ENCODE measurements around the gene ROR1.

ROR1 gene

GRCh38 chr1:64117492-64117891, 343.7 kb downstream of the ROR1 start:
- no peak for DNase-seq

GRCh38 chr1:64121766-64122385, 348.1 kb downstream of the ROR1 start:
- no peak for DNase-seq

- no peak for DNase-seq
Measured at GRCh38 chr1:64122588-64122987, 348.8 kb downstream of the ROR1 start.

GRCh38 chr1:64124704-64125440, 351.1 kb downstream of the ROR1 start:
- DNase-seq = no peak

GRCh38 chr1:64126581-64126980, 352.8 kb downstream of the ROR1 start:
- DNase-seq = no peak

GRCh38 chr1:64127297-64127696, 353.5 kb downstream of the ROR1 start:
- no peak for DNase-seq

- no peak for DNase-seq
Measured at GRCh38 chr1:64129701-64130100, 355.9 kb downstream of the ROR1 start.

- DNase-seq = no peak
Measured at GRCh38 chr1:64131155-64131554, 357.3 kb downstream of the ROR1 start.

GRCh38 chr1:64133036-64133435, 359.2 kb downstream of the ROR1 start:
- no peak for DNase-seq

- DNase-seq = no peak
Measured at GRCh38 chr1:64135462-64136223, 361.8 kb downstream of the ROR1 start.

GRCh38 chr1:64136296-64136695, 362.5 kb downstream of the ROR1 start:
- no peak for DNase-seq

GRCh38 chr1:64136752-64137411, 363.1 kb downstream of the ROR1 start:
- DNase-seq = no peak

- DNase-seq = no peak
Measured at GRCh38 chr1:64137412-64137803, 363.6 kb downstream of the ROR1 start.

- no peak for DNase-seq
Measured at GRCh38 chr1:64139877-64140276, 366.1 kb downstream of the ROR1 start.

GRCh38 chr1:64140596-64140995, 366.8 kb downstream of the ROR1 start:
- no peak for DNase-seq

- no peak for DNase-seq
Measured at GRCh38 chr1:64147045-64147724, 373.4 kb downstream of the ROR1 start.

- DNase-seq = no peak
Measured at GRCh38 chr1:64147759-64148158, 373.9 kb downstream of the ROR1 start.

GRCh38 chr1:64150266-64150665, 376.4 kb downstream of the ROR1 start:
- DNase-seq = no peak

GRCh38 chr1:64150729-64151230, 377.0 kb downstream of the ROR1 start:
- DNase-seq = no peak

- DNase-seq = no peak
Measured at GRCh38 chr1:64155278-64155677, 381.5 kb downstream of the ROR1 start.

- no peak for DNase-seq
Measured at GRCh38 chr1:64161357-64161941, 387.6 kb downstream of the ROR1 start.

- DNase-seq = no peak
Measured at GRCh38 chr1:64162151-64162550, 388.3 kb downstream of the ROR1 start.

Measured in GF-D8 (cell line).